ENCODE measurements around the gene THAP4.

The THAP4 gene

GRCh38 chr2:241637795-241638660 lies 1.1 kb upstream of the THAP4 start:
- DNase-seq (ENCODE audit: low read depth): peak; percentile 21
- no peak for TF ChIP-seq CTCF (IDR thresholded peaks at IDR 0.05; ENCODE audit: low read length, missing control alignments)

GRCh38 chr2:241636182-241637017 lies 558 bp downstream of the THAP4 start:
- no peak for DNase-seq (ENCODE audit: low read depth)
- H3K4me3 ChIP-seq (replicated peaks; ENCODE audit: low read depth, low read length): peak overlapping the region; percentile 85
- TF ChIP-seq CTCF (IDR thresholded peaks at IDR 0.05; ENCODE audit: low read length, missing control alignments): no peak

More at GRCh38 chr2:241637795-241638660, 1.1 kb upstream of the THAP4 start:
- peak overlapping the region; percentile 85 for H3K4me3 ChIP-seq (replicated peaks; ENCODE audit: low read depth, low read length)

GRCh38 chr2:241635756-241636155 lies 1.2 kb downstream of the THAP4 start:
- peak; percentile 40 for DNase-seq (ENCODE audit: low read depth)
- peak overlapping the region; percentile 85 for H3K4me3 ChIP-seq (replicated peaks; ENCODE audit: low read depth, low read length)
- TF ChIP-seq CTCF (IDR thresholded peaks at IDR 0.05; ENCODE audit: low read length, missing control alignments): no peak

GRCh38 chr2:241633561-241633960 lies 3.4 kb downstream of the THAP4 start:
- no peak overlapping the region for H3K4me3 ChIP-seq (replicated peaks; ENCODE audit: low read depth, low read length)
- no peak for DNase-seq (ENCODE audit: low read depth)
- TF ChIP-seq CTCF (IDR thresholded peaks at IDR 0.05; ENCODE audit: low read length, missing control alignments): no peak

GRCh38 chr2:241632478-241633325 lies 4.3 kb downstream of the THAP4 start:
- no peak for TF ChIP-seq CTCF (IDR thresholded peaks at IDR 0.05; ENCODE audit: low read length, missing control alignments)
- DNase-seq (ENCODE audit: low read depth): no peak

GRCh38 chr2:241629762-241630435 lies 7.1 kb downstream of the THAP4 start:
- no peak overlapping the region for H3K4me3 ChIP-seq (replicated peaks; ENCODE audit: low read depth, low read length)
- DNase-seq (ENCODE audit: low read depth): no peak
- no peak for TF ChIP-seq CTCF (IDR thresholded peaks at IDR 0.05; ENCODE audit: low read length, missing control alignments)

More at GRCh38 chr2:241632478-241633325, 4.3 kb downstream of the THAP4 start:
- H3K4me3 ChIP-seq (replicated peaks; ENCODE audit: low read depth, low read length): no peak overlapping the region

All from fibroblast of pulmonary artery (primary cell).